GM12891 (cell line): Measurements from ENCODE around the gene SIAH1.

ENCODE experiments used
- POLR2A ChIP-seq: IDR thresholded peaks from 2 replicates; pipeline ENCODE4 v1.6.1; 2011; ENCODE audit warnings: low read depth, low read length, control low read depth
- POLR2AphosphoS5 ChIP-seq: IDR thresholded peaks from 2 replicates; pipeline ENCODE4 v1.6.1; 2011; ENCODE audit warnings: low read depth, low read length, control low read depth
- POU2F2 ChIP-seq: IDR thresholded peaks from 2 replicates; pipeline ENCODE4 v1.6.1; 2011; ENCODE audit warnings: low read depth, mild to moderate bottlenecking, control low read depth, low read length, moderate library complexity
- TAF1 ChIP-seq: IDR thresholded peaks from 2 replicates; pipeline ENCODE4 v1.6.1; 2011; ENCODE audit warnings: low read depth, low read length, control low read depth

GRCh38 chr16:48372744-48373143 lies 12.5 kb downstream of the SIAH1 start:
- TF ChIP-seq POLR2A (no peak), TAF1 (no peak), POLR2AphosphoS5 (no peak), POU2F2 (no peak)
